NCI-H146 treated with DMSO at 0.1 percent for 48 hours (cell line): ENCODE results near the gene IL5.
"Not testable (repeated sequence)": the region's sequence is repeated elsewhere in the genome, so short reads cannot be mapped to it uniquely, and the experiment has no call there.

ENCODE experiments used
- DNase-seq: peaks from one replicate; lab custom pipeline; 2025; ENCODE audit not compliant: unreplicated experiment; lab: John Stamatoyannopoulos, UW

IL5 gene

GRCh38 chr5:132543472-132544201 is at the start of gene IL5:
IL5 (minus strand) TSS chr5:132543522; CDS start chr5:132543478, 44 bp downstream.
- DNase-seq: no peak

GRCh38 chr5:132592521-132592920 is 49.2 kb upstream of the IL5 start:
- no peak for DNase-seq

GRCh38 chr5:132591145-132591544 is 47.8 kb upstream of the IL5 start:
- no peak for DNase-seq

GRCh38 chr5:132589467-132589866 is 46.1 kb upstream of the IL5 start:
- no peak for DNase-seq

- no peak for DNase-seq
Observed at GRCh38 chr5:132586063-132586462, 42.7 kb upstream of the IL5 start.

- not testable (repeated sequence) for DNase-seq
Observed at GRCh38 chr5:132584560-132584959, 41.2 kb upstream of the IL5 start.

GRCh38 chr5:132576123-132576522 is 32.8 kb upstream of the IL5 start:
- no peak for DNase-seq

GRCh38 chr5:132566657-132567056 is 23.3 kb upstream of the IL5 start:
- no peak for DNase-seq

- DNase-seq: not testable (repeated sequence)
Observed at GRCh38 chr5:132564555-132564954, 21.2 kb upstream of the IL5 start.

GRCh38 chr5:132561601-132562000 is 18.3 kb upstream of the IL5 start:
- DNase-seq: no peak

- DNase-seq: no peak
Observed at GRCh38 chr5:132559383-132560060, 16.2 kb upstream of the IL5 start.

- peak; percentile 8 for DNase-seq
Observed at GRCh38 chr5:132557478-132558172, 14.3 kb upstream of the IL5 start.

GRCh38 chr5:132556763-132557477 is 13.6 kb upstream of the IL5 start, which contains the start of gene RAD50:
RAD50 (plus strand) TSS chr5:132556977; CDS start chr5:132557325, 348 bp downstream.
- DNase-seq: peak; percentile 83

- no peak for DNase-seq
Observed at GRCh38 chr5:132556153-132556762, 12.9 kb upstream of the IL5 start.

- DNase-seq: no peak
Observed at GRCh38 chr5:132549576-132549975, 6.3 kb upstream of the IL5 start.

GRCh38 chr5:132548834-132549233 is 5.5 kb upstream of the IL5 start:
- not testable (repeated sequence) for DNase-seq

- no peak for DNase-seq
Observed at GRCh38 chr5:132547269-132547668, 3.9 kb upstream of the IL5 start.

- no peak for DNase-seq
Observed at GRCh38 chr5:132546108-132546507, 2.8 kb upstream of the IL5 start.

- DNase-seq: no peak
Observed at GRCh38 chr5:132540764-132541163, 2.6 kb downstream of the IL5 start.

- no peak for DNase-seq
Observed at GRCh38 chr5:132540149-132540548, 3.2 kb downstream of the IL5 start.

- no peak for DNase-seq
Observed at GRCh38 chr5:132539716-132540115, 3.6 kb downstream of the IL5 start.
